Breast epithelium (tissue), 3 donors: Measurements from ENCODE around the gene BORCS5.

Experiments
- POLR2A ChIP-seq: fragments of 450-650 bp; IDR thresholded peaks from one replicate; pipeline ENCODE4 v1.6.1; 2016; ENCODE audit warnings: antibody characterized with exemption, mild to moderate bottlenecking, moderate library complexity
- POLR2AphosphoS5 ChIP-seq, 3 donors: sonication (generic); formaldehyde crosslinking; IDR thresholded peaks; one replicate each; pipeline ENCODE4 v1.6.1; 2017; ENCODE audit warnings: antibody characterized with exemption in 3 of 3
- TF ChIP-seq, protein P1 (sequence below), 3 donors: fragments of 450-650 bp; IDR thresholded peaks; one replicate each; pipeline ENCODE4 v1.5.1; 2016 to 2017; ENCODE audit warnings: antibody characterized with exemption in 3 of 3, mild to moderate bottlenecking in 3 of 3, moderate library complexity in 3 of 3

DNA sequence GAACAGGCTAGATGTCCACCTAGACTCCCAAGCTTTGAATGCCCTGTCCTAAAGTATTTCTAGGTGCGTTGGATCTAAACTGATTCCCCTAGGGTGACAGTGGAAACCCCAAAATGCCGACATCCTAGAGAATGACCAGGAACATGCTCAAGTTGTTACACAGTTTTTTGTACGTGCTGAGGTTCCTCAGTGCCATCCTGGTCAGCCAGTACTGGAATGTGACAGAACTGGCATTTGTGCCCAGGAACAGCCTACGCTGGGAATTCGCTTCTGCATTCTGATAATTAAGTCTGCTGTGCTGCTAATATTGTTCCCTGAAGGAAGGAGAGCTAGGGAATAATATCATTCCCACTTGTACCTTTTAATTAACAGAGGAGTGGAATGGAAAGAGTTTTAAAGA, 40.3 kb downstream of the BORCS5 start:
- TF ChIP-seq POLR2A (no peak), POLR2AphosphoS5 (IDR thresholded peaks at IDR 0.05) (peak in 1 of 3 donors; percentile 16)
- TF ChIP-seq, protein P1, sequence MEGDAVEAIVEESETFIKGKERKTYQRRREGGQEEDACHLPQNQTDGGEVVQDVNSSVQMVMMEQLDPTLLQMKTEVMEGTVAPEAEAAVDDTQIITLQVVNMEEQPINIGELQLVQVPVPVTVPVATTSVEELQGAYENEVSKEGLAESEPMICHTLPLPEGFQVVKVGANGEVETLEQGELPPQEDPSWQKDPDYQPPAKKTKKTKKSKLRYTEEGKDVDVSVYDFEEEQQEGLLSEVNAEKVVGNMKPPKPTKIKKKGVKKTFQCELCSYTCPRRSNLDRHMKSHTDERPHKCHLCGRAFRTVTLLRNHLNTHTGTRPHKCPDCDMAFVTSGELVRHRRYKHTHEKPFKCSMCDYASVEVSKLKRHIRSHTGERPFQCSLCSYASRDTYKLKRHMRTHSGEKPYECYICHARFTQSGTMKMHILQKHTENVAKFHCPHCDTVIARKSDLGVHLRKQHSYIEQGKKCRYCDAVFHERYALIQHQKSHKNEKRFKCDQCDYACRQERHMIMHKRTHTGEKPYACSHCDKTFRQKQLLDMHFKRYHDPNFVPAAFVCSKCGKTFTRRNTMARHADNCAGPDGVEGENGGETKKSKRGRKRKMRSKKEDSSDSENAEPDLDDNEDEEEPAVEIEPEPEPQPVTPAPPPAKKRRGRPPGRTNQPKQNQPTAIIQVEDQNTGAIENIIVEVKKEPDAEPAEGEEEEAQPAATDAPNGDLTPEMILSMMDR (IDR thresholded peaks at IDR 0.05): no peak
